ENCODE results near the gene JAM3.

JAM3 gene

GRCh38 chr11:134170177-134170918, 101.5 kb downstream of the JAM3 start:
- Histone ChIP-seq H3K27ac (no peak overlapping the region), H3K4me3 (ENCODE audit: low read depth, low read length) (no peak overlapping the region), H3K9me3 (ENCODE audit: severe bottlenecking) (peaks cover 4% of the 10 kb centered on the region), H3K27me3 (ENCODE audit: insufficient read depth, low read depth, severe bottlenecking) (no peaks in the 10 kb centered on the region), H3K36me3 (peaks cover 62% of the 10 kb centered on the region)
- TF ChIP-seq, protein P1, sequence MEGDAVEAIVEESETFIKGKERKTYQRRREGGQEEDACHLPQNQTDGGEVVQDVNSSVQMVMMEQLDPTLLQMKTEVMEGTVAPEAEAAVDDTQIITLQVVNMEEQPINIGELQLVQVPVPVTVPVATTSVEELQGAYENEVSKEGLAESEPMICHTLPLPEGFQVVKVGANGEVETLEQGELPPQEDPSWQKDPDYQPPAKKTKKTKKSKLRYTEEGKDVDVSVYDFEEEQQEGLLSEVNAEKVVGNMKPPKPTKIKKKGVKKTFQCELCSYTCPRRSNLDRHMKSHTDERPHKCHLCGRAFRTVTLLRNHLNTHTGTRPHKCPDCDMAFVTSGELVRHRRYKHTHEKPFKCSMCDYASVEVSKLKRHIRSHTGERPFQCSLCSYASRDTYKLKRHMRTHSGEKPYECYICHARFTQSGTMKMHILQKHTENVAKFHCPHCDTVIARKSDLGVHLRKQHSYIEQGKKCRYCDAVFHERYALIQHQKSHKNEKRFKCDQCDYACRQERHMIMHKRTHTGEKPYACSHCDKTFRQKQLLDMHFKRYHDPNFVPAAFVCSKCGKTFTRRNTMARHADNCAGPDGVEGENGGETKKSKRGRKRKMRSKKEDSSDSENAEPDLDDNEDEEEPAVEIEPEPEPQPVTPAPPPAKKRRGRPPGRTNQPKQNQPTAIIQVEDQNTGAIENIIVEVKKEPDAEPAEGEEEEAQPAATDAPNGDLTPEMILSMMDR (IDR thresholded peaks at IDR 0.05; ENCODE audit: low read depth, low read length): no peak
- DNase-seq: no peak

GRCh38 chr11:134170919-134171281, 102.0 kb downstream of the JAM3 start:
- peaks cover 68% of the 10 kb centered on the region for H3K36me3 ChIP-seq
- no peak overlapping the region for H3K4me3 ChIP-seq (ENCODE audit: low read depth, low read length)
- H3K27ac ChIP-seq: no peak overlapping the region
- no peaks in the 10 kb centered on the region for H3K27me3 ChIP-seq (ENCODE audit: insufficient read depth, low read depth, severe bottlenecking)
- no peak for DNase-seq
- TF ChIP-seq, protein P1 (IDR thresholded peaks at IDR 0.05; ENCODE audit: low read depth, low read length): no peak
- H3K9me3 ChIP-seq (ENCODE audit: severe bottlenecking): peaks cover 4% of the 10 kb centered on the region

GRCh38 chr11:134171951-134172350, 103.1 kb downstream of the JAM3 start:
- H3K9me3 ChIP-seq (ENCODE audit: severe bottlenecking): peaks cover 4% of the 10 kb centered on the region
- DNase-seq: no peak
- peaks cover 78% of the 10 kb centered on the region for H3K36me3 ChIP-seq

DNA sequence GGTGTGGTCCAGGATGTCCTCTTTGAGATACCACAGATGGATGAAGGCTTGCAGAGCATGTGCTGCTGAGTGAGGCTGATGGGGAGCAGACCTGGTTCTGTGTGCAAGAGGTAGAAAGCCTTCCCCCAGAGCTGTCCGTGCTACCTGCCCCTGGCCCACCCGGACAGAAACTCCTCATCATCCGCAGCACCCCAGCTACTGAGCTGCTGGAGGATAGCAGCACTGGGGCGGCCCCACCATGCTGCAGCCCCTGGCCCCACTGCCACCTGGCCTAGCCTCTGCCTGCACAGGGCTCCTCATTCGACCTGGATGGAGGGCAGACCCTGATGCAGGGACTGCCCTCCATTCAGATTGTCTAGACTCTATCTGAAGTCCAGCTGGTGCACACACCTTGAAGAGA, 104.4 kb downstream of the JAM3 start:
- peaks cover 86% of the 10 kb centered on the region for H3K36me3 ChIP-seq
- H3K27ac ChIP-seq: no peak overlapping the region
- H3K9me3 ChIP-seq (ENCODE audit: severe bottlenecking): no peaks in the 10 kb centered on the region
- TF ChIP-seq, protein P1 (IDR thresholded peaks at IDR 0.05; ENCODE audit: low read depth, low read length): no peak
- no peak overlapping the region for H3K4me3 ChIP-seq (ENCODE audit: low read depth, low read length)
- DNase-seq: no peak
- H3K27me3 ChIP-seq (ENCODE audit: insufficient read depth, low read depth, severe bottlenecking): no peaks in the 10 kb centered on the region

More at GRCh38 chr11:134171951-134172350, 103.1 kb downstream of the JAM3 start:
- Histone ChIP-seq H3K27ac (no peak overlapping the region), H3K4me3 (ENCODE audit: low read depth, low read length) (no peak overlapping the region), H3K27me3 (ENCODE audit: insufficient read depth, low read depth, severe bottlenecking) (no peaks in the 10 kb centered on the region)
- TF ChIP-seq, protein P1 (IDR thresholded peaks at IDR 0.05; ENCODE audit: low read depth, low read length): no peak

GRCh38 chr11:134176284-134176683, 107.4 kb downstream of the JAM3 start:
- H3K4me3 ChIP-seq (ENCODE audit: low read depth, low read length): no peak overlapping the region
- TF ChIP-seq, protein P1 (IDR thresholded peaks at IDR 0.05; ENCODE audit: low read depth, low read length): no peak
- DNase-seq: no peak
- H3K27me3 ChIP-seq (ENCODE audit: insufficient read depth, low read depth, severe bottlenecking): no peaks in the 10 kb centered on the region
- no peaks in the 10 kb centered on the region for H3K9me3 ChIP-seq (ENCODE audit: severe bottlenecking)
- H3K36me3 ChIP-seq: peaks cover 81% of the 10 kb centered on the region
- H3K27ac ChIP-seq: no peak overlapping the region
